HG03045 (cell line): ENCODE data around the gene BRSK1.

Experiments used
- ATAC-seq: cut with Tn5 transposase; IDR thresholded peaks from one replicate; pipeline ENCODE4 v1.9.1; 2021; ENCODE audit warnings: mild to moderate bottlenecking, moderate library complexity; ENCODE audit not compliant: unreplicated experiment

Gene BRSK1

GRCh38 chr19:55302318-55302703 is 18.5 kb downstream of the BRSK1 start:
- no peak for ATAC-seq

DNA sequence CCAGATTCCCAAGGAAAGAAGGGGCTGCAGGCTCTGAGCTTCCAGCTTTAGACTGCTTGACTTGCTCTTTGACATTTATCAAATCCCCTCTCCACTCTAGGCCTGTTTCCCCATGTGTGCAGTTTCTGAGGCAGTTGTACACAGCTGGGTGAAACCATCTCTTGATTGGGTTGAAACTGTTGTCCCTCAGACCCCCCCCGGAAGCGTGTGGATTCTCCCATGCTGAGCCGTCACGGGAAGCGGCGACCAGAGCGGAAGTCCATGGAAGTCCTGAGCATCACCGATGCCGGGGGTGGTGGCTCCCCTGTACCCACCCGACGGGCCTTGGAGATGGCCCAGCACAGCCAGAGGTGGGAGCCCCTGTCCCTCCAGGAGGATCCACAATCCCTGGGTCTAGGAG is 19.7 kb downstream of the BRSK1 start:
- ATAC-seq, result no peak

DNA sequence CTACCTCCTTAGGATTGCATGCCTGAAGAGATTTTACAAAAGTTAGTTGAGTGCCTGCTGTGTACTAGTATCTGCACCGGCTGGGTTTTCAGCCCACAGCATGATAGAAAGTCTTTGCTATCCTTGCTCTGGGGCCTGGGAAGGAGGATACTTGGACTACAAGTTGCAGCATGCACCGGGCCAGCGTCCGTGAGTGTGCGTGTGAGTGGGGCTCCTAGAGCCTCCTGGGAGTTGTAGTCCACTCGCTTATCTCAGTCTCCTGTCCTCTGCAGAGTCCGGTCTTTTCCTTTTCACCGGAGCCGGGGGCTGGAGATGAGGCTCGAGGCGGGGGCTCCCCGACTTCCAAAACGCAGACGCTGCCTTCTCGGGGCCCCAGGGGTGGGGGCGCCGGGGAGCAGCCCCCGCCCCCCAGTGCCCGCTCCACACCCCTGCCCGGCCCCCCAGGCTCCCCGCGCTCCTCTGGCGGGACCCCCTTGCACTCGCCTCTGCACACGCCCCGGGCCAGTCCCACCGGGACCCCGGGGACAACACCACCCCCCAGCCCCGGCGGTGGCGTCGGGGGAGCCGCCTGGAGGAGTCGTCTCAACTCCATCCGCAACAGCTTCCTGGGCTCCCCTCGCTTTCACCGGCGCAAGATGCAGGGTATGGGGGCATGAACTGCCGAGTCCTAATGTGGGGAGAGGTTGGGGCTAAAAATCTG is 20.6 kb downstream of the BRSK1 start:
- no peak for ATAC-seq

DNA sequence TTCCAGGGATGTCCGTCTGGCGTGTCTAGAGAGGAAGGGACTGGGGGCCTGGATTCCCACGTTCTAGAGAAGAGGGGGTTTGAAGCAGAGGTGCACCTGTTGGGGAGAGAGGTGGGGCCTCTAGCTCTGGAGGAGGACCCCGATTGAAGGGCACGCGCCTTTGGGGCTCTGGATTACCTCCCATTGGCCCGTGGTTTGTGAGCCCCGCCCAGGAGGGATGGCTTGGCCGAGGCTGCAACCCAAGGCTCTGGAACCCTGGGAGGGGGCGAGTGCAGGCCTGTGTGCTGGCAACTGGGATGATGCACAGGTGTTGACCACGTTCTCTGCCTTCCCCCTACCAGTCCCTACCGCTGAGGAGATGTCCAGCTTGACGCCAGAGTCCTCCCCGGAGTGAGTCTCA is 21.2 kb downstream of the BRSK1 start:
- no peak for ATAC-seq

DNA sequence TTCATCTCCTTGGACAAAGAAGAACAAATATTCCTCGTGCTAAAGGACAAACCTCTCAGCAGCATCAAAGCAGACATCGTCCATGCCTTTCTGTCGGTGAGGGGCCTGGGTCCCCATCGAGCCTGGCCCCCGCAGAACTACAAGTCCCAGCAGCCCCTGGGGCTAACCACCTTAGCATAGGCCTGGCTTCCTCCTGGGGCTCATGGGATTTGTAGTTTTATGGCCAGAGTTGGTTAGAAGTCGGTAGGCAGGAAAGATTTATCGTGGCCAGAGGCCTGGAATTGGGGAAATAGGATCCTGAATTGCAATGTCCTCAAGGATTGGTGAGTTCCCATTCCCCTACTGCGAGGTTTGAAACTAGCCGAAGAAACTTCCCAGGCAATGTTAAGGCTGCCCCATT is 21.7 kb downstream of the BRSK1 start:
- no peak for ATAC-seq

GRCh38 chr19:55305983-55306562 is 22.3 kb downstream of the BRSK1 start:
- no peak for ATAC-seq

DNA sequence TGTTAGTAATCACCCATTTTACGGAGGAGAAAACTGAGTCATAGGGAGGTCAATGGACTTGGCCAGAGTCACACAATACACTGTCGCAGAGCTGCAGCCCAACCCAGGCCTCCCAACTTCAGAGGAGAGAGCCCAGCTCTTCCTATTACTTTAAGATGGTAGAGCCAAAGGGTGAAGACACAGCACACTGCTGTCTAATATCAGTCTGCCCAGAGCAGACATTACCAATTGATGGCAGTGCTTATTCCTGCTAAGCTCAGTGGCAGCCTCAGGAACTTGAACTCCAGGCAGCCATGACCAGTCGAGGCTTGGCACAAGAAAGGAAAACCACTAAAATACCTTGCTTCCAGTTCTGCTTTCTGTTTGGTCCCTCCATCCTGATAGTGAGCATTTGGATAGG is 22.9 kb downstream of the BRSK1 start:
- no peak for ATAC-seq

GRCh38 chr19:55308281-55308680 is 24.5 kb downstream of the BRSK1 start:
- no peak for ATAC-seq

- ATAC-seq, result no peak
Measured at GRCh38 chr19:55309448-55309847, 25.7 kb downstream of the BRSK1 start.

- ATAC-seq, result no peak
Measured at GRCh38 chr19:55310498-55310897, 26.7 kb downstream of the BRSK1 start.

GRCh38 chr19:55311397-55311796 is 27.6 kb downstream of the BRSK1 start:
- no peak for ATAC-seq

DNA sequence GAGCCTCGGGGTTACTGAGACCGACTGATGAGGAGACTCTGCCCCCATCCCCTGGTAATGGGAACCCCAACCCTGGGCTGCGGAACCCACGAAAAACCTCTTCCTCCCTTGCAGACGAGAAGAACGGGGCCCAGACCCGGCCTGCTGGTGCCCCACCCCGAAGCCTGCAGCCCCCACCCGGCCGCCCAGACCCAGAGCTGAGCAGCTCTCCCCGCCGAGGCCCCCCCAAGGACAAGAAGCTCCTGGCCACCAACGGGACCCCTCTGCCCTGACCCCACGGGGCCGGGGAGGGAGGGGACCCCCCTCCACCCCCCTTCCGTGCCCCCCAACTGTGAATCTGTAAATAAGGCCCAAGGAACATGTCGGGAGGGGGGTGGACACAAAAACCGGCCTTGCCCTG is 28.0 kb downstream of the BRSK1 start:
- no peak for ATAC-seq

DNA sequence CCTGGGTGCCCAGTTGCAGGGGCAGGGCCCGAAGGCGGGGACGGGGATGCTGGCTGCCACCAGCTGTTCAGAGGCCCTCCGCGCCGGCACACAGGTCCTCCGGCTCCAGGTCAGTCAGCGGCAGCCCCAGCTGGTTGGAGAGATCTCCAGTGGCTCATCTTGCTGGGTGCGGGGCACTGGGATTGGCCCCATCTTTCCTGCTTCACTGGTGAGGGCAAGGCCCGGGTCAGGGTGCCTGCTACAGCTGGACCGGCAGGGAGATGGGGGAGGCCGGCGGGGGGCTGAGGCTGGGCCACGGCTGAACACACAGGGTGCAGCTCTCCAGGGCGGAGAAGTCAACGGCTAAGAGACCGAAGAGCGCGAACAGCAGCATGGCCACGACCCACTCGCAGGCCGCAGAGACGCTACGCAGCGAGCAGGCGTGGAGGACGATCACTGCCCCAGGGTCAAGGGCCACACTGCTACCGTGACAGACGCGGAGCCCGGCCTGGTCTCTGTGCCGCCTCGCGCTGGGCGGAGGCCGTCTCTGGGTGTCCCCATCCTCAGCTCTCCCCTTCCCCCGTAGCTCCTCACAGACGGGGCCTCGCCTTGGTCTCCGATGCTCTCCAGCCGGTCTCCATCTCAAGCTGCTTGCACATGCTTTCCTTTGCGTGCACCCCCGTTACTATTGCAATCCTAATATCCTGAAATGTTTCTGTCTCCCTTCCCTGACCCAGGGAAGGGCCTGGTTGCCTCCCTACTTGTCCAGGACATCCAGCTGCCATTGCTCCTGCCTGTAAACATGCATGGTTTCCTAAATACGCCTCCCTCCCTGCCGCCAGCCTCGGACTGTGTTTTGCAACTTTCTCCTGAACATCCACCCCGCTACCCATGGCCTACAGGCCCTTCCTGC is 29.1 kb downstream of the BRSK1 start:
- ATAC-seq, result no peak

- no peak for ATAC-seq
Measured at GRCh38 chr19:55314396-55314795, 30.6 kb downstream of the BRSK1 start.

- no peak for ATAC-seq
Measured at GRCh38 chr19:55315956-55316525, 32.2 kb downstream of the BRSK1 start.

GRCh38 chr19:55316646-55317045 is 32.8 kb downstream of the BRSK1 start:
- no peak for ATAC-seq

GRCh38 chr19:55319785-55320184 is 36.0 kb downstream of the BRSK1 start:
- ATAC-seq, result no peak

GRCh38 chr19:55320844-55321419 is 37.1 kb downstream of the BRSK1 start:
- ATAC-seq, result no peak

DNA sequence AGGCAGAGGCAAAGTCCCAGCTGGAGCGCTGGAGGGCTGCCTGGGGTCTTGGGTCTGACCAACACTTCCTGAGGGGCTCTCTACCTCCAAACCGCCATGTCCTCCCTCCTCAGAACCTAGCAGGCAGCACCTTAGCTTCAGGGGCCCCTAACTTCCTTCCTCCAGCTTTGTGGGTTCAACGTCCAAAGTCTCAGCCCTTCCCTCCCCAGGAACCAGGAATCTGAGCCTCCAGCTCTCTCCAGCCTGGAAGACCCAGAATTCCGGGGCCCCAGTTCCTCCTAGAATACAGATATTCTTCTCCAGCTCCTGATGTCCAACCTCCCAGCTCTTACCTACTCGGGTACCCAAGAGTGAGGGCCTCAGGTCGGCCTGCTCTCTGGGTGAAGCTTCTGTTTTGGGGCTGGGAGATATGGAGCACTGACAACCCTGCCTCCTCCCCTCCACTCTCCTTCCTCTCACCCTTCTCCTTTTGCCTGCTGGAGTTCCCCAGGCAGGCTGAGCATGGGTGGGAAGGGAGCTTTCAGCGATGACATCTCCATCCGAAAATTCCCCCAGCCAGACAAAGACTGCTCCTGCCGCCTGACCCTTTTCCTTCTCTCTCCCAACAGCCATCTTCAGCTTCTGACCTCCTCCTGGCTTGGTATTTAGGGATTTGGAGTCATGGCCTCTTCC is 37.8 kb downstream of the BRSK1 start:
- no peak for ATAC-seq

- no peak for ATAC-seq
Measured at GRCh38 chr19:55322204-55322885, 38.5 kb downstream of the BRSK1 start.
